ENCODE data around the gene PCDHB4.
"Not testable (repeated sequence)": the region's sequence is repeated elsewhere in the genome, so short reads cannot be mapped to it uniquely, and the experiment has no call there.

The PCDHB4 gene

DNA sequence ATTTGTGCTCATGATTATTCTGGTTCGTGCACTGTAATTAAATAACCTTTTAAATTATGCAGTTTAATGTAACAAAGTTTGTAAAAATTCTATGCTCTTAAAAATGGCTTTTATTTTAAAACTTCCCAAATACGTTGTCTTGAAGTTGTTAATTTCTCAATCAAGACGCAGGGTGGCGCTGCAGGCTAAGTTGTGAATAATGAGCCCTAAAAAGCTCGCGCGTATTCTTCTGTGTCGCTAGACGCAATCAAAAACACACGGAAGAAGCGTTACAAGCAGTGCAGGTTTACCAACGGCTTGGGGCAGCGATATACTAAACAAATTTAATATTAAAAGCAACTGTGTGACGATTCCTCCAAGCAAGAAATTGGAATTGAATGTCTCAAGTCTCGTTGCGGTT lies at the start of gene PCDHB4:
Gene PCDHB4 (plus strand): TSS at position 256 of the 400 bp plus-strand sequence. CDS start 181 bp downstream, outside the sequence.
- no peak for DNase-seq (ENCODE audit: low spot score)

DNA sequence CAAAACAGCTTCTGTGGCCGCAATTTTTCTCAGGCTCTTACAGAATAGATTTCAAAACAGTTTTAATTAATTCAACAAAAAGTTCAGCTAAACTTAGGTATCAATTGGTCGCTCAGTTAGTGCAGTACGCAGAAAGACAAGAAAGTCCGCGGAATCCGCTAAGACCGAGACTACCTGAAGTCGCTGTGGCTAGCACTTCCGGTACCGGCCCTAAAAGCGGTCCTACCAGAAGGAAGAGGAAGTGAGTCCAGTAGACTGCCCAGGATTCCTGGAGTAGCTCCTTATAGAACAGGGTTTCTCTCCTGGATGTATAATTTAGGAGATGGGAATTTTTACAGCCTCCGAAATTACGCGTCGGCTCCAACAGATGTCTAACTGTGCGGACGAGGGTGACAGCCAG lies 43.8 kb upstream of the PCDHB4 start:
- DNase-seq (ENCODE audit: low spot score), result no peak

DNA sequence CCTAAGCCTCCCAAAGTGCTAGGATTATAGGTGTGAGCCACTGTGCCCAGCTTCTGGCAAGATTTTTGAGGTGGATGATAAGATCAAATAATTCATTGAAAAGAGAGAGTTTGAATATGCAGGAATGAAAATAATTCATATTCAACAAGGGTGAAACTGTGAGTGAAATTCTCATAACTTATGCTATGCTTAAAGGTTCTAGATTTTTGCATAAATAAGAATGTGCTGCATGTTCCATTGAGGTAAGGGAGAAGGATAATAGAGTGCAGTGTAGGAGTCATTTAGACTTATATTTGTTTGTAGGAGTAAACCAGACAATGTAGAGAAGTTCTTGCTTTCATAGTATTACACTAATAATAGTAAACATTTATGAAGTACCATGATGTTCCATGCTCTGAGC lies 39.4 kb upstream of the PCDHB4 start:
- no peak for DNase-seq (ENCODE audit: low spot score)

DNA sequence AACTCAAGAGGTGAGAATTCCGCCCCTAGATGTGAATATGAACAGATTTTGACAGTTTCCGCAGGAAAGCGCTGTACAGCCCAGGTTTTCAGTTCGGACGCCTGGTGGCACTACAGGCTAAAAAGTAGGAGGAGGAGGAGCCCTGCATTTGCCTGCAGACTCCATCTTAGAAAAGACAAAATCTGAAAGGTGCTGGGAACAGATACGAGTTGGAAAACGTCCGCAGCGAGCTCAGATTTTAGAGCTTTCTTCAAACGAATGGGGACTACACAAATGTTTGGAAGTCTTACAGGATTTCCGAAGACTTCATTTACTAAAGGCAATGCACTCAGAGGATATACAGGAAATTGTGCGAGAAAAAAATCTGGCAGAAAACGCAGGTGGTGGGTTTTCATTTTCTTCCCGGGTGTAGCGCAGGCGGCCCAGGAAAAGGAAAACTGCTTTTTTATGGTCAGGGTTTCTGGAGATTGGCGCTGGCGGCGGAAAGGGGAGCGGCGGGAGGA lies 37.1 kb upstream of the PCDHB4 start:
- peak; percentile 81 for DNase-seq (ENCODE audit: low spot score)

DNA sequence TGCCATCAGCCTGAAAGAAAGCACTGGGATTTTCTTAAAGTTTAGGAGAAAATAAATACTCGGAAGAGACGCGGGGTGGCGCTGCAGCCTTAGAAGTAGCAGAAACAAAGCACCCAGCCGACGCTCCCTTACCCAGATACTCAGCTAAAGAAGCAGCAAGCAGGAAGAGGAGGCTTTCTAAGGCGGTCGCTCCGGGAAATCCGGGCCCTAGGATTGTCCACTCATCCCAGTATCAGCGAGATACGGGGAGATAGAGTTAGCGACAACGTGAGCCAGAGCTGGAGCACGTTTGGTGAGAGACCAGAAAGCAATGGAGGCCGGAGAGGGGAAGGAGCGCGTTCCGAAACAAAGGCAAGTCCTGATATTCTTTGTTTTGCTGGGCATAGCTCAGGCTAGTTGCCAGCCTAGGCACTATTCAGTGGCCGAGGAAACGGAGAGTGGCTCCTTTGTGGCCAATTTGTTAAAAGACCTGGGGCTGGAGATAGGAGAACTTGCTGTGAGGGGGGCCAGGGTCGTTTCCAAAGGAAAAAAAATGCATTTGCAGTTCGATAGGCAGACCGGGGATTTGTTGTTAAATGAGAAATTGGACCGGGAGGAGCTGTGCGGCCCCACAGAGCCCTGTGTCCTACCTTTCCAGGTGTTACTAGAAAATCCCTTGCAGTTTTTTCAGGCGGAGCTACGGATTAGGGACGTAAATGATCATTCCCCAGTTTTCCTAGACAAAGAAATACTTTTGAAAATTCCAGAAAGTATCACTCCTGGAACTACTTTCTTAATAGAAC lies 26.9 kb upstream of the PCDHB4 start, which contains the start of gene PCDHB2:
Gene PCDHB2 (plus strand): TSS at position 135 of the 782 bp plus-strand sequence. CDS start 176 bp downstream, at position 311.
- DNase-seq (ENCODE audit: low spot score), result peak; percentile 86

DNA sequence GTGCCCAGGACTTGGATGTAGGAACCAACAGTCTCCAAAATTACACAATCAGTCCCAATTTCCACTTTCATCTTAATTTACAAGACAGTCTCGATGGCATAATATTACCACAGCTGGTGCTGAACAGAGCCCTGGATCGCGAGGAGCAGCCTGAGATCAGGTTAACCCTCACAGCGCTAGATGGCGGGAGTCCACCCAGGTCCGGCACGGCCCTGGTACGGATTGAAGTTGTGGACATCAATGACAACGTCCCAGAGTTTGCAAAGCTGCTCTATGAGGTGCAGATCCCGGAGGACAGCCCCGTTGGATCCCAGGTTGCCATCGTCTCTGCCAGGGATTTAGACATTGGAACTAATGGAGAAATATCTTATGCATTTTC lies 26.4 kb upstream of the PCDHB4 start:
- no peak for DNase-seq (ENCODE audit: low spot score)

DNA sequence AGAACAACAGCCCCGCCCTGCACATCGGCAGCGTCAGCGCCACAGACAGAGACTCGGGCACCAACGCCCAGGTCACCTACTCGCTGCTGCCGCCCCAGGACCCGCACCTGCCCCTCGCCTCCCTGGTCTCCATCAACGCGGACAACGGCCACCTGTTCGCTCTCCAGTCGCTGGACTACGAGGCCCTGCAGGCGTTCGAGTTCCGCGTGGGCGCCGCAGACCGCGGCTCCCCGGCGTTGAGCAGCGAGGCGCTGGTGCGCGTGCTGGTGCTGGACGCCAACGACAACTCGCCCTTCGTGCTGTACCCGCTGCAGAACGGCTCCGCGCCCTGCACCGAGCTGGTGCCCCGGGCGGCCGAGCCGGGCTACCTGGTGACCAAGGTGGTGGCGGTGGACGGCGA lies 25.4 kb upstream of the PCDHB4 start:
- not testable (repeated sequence) for DNase-seq (ENCODE audit: low spot score)

DNA sequence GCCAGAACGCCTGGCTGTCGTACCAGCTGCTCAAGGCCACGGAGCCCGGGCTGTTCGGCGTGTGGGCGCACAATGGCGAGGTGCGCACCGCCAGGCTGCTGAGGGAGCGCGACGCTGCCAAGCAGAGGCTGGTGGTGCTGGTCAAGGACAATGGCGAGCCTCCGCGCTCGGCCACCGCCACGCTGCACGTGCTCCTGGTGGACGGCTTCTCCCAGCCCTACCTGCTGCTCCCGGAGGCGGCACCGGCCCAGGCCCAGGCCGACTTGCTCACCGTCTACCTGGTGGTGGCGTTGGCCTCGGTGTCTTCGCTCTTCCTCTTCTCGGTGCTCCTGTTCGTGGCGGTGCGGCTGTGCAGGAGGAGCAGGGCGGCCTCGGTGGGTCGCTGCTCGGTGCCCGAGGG lies 25.0 kb upstream of the PCDHB4 start:
- DNase-seq (ENCODE audit: low spot score), result not testable (repeated sequence)

DNA sequence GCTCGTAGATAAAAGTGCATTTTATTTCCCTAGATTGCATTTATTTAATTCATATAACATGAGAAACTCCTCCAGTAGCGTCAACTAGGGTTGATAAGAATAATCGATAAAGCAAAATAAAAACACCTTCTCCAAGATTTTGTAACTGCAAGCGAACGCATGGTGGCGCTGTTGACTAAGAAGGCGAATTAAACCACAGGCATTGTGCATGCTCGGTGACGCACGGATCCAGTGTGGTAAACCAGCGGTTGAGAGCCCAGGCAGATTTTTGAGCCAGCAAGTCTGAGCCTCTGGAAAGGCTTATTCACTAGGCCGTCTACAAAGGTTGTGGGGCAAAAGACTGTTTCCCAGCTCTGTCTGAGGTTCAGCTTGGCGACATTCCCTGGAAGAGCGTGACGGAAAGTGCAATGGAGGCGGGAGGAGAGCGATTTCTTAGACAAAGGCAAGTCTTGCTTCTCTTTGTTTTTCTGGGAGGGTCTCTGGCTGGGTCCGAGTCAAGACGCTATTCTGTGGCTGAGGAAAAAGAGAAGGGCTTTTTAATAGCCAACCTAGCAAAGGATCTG lies 21.3 kb upstream of the PCDHB4 start, which contains the start of gene PCDHB3:
Gene PCDHB3 (plus strand): TSS at position 231 of the 563 bp plus-strand sequence. CDS start 177 bp downstream, at position 408.
- DNase-seq (ENCODE audit: low spot score), result peak; percentile 70

DNA sequence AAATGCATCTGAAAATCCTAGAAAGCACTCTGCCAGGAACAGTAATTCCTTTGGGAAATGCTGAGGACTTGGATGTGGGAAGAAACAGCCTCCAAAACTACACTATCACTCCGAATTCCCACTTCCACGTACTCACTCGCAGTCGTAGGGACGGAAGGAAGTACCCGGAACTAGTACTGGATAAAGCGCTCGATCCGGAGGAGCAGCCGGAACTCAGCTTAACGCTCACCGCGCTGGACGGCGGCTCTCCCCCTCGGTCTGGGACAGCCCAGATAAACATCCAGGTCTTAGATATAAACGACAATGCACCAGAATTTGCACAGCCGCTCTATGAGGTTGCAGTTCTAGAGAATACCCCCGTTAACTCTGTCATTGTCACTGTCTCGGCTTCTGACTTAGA lies 20.6 kb upstream of the PCDHB4 start:
- no peak for DNase-seq (ENCODE audit: low spot score)

DNA sequence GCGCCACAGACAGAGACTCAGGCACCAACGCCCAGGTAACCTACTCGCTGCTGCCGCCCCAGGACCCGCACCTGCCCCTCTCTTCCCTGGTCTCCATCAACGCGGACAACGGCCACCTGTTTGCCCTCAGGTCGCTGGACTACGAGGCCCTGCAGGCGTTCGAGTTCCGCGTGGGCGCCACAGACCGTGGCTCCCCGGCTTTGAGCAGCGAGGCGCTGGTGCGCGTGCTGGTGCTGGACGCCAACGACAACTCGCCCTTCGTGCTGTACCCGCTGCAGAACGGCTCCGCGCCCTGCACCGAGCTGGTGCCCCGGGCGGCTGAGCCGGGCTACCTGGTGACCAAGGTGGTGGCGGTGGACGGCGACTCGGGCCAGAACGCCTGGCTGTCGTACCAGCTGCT lies 19.5 kb upstream of the PCDHB4 start:
- not testable (repeated sequence) for DNase-seq (ENCODE audit: low spot score)

DNA sequence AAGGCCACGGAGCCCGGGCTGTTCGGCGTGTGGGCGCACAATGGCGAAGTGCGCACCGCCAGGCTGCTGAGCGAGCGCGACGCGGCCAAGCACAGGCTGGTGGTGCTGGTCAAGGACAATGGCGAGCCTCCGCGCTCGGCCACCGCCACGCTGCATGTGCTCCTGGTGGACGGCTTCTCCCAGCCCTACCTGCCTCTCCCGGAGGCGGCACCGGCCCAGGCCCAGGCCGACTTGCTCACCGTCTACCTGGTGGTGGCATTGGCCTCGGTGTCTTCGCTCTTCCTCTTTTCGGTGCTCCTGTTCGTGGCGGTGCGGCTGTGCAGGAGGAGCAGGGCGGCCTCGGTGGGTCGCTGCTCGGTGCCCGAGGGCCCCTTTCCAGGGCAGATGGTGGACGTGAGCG lies 19.1 kb upstream of the PCDHB4 start:
- DNase-seq (ENCODE audit: low spot score), result not testable (repeated sequence)

DNA sequence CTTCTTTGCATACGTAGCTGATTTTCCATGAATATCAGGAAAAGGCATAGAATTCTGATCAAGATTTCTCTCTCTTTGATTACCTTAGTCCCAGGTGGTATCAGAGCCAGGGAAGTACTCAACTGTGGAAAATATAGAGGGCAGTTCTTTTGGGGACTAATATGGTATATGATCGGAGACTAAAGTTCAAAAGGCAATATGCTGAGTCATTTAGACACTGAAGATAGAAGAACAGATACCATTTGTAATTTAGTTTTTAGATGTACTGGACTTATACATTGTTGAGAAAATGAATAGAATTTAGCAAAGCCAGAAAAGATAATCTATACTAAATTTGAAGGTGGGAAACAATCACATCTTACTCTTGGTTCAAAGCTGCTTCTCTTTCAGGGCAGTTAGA lies 16.3 kb upstream of the PCDHB4 start:
- no peak for DNase-seq (ENCODE audit: low spot score)

DNA sequence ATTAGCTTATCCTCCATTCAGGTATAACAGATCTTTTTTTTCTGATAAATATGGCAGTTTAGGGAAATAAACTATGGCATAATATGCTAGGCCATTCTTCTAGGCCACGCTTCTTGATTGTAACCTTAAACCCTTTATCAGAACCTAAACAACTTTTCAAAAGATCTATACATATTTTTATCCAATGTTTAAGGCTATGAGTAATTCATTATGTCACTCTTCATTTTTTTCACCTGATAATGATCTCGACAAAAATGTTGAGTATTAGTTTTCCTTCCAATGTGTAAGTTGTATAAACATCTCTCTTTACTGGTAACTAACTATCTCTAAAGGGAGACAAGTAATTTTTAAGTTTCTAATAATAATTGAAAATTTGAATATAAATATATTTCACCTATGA lies 2.4 kb upstream of the PCDHB4 start:
- DNase-seq (ENCODE audit: low spot score), result no peak

DNA sequence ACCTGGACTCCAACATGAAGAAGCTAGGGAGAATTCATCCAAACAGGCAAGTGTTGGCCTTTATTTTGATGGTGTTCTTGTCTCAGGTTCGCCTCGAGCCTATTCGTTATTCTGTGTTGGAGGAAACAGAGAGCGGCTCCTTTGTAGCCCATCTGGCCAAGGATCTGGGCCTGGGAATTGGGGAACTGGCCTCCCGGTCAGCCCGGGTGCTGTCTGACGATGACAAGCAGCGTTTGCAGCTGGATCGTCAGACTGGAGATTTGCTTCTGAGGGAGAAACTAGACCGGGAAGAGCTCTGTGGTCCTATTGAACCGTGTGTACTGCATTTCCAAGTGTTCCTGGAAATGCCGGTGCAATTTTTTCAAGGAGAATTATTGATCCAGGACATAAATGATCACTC lies 367 bp downstream of the PCDHB4 start:
- no peak for DNase-seq (ENCODE audit: low spot score)

DNA sequence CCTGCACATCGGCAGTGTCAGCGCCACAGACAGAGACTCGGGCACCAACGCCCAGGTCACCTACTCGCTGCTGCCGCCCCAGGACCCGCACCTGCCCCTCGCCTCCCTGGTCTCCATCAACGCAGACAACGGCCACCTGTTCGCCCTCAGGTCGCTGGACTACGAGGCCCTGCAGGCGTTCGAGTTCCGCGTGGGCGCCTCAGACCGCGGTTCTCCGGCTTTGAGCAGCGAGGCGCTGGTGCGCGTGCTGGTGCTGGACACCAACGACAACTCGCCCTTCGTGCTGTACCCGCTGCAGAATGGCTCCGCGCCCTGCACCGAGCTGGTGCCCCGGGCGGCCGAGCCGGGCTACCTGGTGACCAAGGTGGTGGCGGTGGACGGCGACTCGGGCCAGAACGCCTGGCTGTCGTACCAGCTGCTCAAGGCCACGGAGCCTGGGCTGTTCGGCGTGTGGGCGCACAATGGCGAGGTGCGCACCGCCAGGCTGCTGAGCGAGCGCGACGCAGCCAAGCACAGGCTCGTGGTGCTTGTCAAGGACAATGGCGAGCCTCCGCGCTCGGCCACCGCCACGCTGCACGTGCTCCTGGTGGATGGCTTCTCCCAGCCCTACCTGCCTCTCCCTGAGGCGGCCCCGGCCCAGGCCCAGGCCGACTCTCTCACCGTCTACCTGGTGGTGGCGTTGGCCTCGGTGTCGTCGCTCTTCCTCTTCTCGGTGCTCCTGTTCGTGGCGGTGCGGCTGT lies 1.9 kb downstream of the PCDHB4 start:
- not testable (repeated sequence) for DNase-seq (ENCODE audit: low spot score)

DNA sequence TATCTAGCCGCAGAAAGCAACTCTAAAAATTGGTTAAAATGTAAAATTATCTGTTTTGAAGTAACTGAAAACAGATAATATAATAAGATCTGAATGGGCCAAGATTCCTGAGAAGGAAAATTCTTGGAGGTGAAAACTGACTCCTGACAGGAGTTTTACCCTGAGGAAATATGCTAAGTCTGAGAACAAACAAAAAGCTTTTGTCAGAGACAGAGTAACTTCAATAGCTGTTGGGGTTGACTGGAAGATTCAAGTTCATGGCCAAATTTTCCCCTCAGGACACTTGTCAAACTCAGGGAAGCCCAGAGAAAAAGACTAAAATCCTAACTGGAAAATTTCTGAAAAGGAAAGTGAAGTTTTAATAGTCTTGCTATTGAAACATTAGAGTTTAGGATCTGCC lies 5.7 kb downstream of the PCDHB4 start:
- no peak for DNase-seq (ENCODE audit: low spot score)

DNA sequence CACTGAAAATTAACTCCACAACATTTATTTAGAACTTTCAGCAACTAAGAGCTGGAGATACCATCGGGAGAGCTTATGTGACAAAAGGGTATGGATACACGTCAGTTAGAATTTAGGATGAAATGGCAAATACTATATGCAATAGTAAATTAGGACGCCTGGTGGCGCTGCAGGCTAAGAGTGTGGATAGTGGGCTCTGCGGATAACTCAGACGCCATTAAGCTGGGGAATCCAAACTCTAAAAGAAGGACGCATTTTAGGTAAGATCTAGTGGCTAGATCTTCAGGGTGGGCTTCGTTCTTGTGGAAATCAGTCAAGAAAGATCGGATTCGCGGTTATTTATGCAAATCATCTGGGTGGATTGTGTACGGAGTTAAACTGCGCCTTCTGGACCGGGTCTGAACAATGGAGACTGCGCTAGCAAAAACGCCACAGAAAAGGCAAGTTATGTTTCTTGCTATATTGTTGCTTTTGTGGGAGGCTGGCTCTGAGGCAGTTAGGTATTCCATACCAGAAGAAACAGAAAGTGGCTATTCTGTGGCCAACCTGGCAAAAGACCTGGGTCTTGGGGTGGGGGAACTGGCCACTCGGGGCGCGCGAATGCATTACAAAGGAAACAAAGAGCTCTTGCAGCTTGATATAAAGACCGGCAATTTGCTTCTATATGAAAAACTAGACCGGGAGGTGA lies 13.6 kb downstream of the PCDHB4 start, which contains the start of gene PCDHB5:
Gene PCDHB5 (plus strand): TSS at position 177 of the 688 bp plus-strand sequence. CDS start 229 bp downstream, at position 406.
- DNase-seq (ENCODE audit: low spot score), result no peak

DNA sequence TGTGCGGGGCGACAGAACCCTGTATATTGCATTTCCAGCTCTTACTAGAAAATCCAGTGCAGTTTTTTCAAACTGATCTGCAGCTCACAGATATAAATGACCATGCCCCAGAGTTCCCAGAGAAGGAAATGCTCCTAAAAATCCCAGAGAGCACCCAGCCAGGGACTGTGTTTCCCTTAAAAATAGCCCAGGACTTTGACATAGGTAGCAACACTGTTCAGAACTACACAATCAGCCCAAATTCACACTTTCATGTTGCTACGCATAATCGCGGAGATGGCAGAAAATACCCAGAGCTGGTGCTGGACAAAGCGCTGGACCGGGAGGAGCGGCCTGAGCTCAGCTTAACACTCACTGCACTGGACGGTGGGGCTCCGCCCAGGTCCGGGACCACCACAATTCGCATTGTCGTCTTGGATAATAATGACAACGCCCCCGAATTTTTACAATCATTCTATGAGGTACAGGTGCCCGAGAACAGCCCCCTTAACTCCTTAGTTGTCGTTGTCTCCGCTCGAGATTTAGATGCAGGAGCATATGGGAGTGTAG lies 14.2 kb downstream of the PCDHB4 start:
- no peak for DNase-seq (ENCODE audit: low spot score)

DNA sequence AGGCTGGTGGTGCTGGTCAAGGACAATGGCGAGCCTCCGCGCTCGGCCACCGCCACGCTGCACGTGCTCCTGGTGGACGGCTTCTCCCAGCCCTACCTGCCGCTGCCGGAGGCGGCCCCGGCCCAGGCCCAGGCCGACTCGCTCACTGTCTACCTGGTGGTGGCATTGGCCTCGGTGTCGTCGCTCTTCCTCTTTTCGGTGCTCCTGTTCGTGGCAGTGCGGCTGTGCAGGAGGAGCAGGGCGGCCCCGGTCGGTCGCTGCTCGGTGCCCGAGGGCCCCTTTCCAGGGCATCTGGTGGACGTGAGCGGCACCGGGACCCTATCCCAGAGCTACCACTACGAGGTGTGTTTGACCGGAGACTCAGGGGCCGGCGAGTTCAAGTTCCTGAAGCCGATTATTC lies 15.7 kb downstream of the PCDHB4 start:
- DNase-seq (ENCODE audit: low spot score), result not testable (repeated sequence)

DNA sequence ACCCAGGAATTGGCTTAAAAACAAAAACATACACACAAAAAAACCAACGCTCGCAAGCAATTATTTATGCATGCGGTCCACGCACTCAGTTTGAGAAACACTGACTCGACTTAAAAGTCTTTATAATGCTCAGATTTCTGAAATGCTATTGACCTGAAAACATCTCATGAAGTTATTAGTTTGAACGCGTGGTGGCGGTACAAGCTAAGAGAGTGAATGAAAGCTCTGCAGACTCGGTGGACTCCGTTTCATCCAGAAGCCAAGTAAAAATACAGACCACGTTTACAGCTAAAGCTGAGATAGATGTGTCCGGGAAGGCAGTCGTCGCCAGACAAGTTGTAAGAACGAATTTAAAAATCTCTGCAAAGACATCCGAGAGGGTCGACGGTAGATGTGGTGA lies 28.2 kb downstream of the PCDHB4 start, which contains the start of gene PCDHB6:
Gene PCDHB6 (plus strand): TSS at position 246 of the 400 bp plus-strand sequence. CDS start 201 bp downstream, outside the sequence.
- no peak for DNase-seq (ENCODE audit: low spot score)
